Gastrocnemius medialis (tissue), 4 donors: Measurements from ENCODE around the gene ZNF622.

Source experiments
- POLR2A ChIP-seq, 2 donors: fragments of 450-650 bp; IDR thresholded peaks; one replicate each; pipeline ENCODE4 v1.6.1; 2017; ENCODE audit warnings: antibody characterized with exemption in 2 of 2, mild to moderate bottlenecking in 2 of 2, moderate library complexity in 2 of 2
- TF ChIP-seq, protein P1 (sequence below), 5 experiments: fragments of 450-650 bp in 3 of 5; fragments of 200-600 bp in 2 of 5; sonication (generic) in 2 of 5; IDR thresholded peaks in 4 of 5; conservative IDR thresholded peaks in 1 of 5; 1 replicate in 4 of 5; 2 replicates in 1 of 5; pipeline ENCODE4 v1.5.1; 2016 to 2019; ENCODE audit warnings: antibody characterized with exemption in 5 of 5, mild to moderate bottlenecking in 3 of 5, moderate library complexity in 3 of 5

DNA sequence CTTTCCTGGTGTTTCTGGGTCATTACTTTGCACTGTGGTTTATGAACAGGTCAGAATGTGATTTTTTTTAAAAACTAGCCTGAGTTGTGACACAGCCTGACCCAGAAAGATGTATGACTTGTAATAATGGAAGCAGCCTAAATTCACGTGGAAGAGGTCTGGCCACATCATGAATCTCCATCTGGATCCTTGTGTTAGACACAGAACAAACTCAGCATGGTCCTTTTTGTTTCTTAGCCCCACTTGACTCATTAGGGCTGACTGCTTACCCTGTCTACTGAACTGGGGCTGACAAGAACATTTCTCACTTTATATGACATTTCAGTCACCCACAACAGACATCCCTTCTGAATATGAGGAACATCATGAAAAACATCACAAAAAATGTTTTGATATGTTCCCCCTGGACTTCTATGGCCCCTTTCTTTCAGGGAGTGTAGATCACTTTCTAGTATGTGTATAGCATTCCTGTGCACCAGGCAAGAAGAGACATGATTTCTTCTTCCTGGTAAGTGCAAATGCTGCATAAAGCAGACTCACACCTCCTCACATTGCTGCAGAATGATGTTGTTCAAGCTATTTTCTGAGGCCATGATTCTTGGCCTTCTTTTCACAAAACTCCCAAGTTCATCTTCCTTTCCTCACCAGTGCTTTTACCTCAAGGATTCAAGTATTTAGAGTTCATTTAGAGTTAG, 52.3 kb downstream of the ZNF622 start:
- TF ChIP-seq, protein P1, sequence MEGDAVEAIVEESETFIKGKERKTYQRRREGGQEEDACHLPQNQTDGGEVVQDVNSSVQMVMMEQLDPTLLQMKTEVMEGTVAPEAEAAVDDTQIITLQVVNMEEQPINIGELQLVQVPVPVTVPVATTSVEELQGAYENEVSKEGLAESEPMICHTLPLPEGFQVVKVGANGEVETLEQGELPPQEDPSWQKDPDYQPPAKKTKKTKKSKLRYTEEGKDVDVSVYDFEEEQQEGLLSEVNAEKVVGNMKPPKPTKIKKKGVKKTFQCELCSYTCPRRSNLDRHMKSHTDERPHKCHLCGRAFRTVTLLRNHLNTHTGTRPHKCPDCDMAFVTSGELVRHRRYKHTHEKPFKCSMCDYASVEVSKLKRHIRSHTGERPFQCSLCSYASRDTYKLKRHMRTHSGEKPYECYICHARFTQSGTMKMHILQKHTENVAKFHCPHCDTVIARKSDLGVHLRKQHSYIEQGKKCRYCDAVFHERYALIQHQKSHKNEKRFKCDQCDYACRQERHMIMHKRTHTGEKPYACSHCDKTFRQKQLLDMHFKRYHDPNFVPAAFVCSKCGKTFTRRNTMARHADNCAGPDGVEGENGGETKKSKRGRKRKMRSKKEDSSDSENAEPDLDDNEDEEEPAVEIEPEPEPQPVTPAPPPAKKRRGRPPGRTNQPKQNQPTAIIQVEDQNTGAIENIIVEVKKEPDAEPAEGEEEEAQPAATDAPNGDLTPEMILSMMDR (IDR thresholded peaks at IDR 0.05 in 4 of 5, conservative IDR thresholded peaks at IDR 0.05 in 1 of 5) = no peak
- TF ChIP-seq POLR2A (IDR thresholded peaks at IDR 0.05) = no peak
